Limb (tissue), 2 donors: Measurements from ENCODE around the gene C19orf25.

ENCODE experiments used
- DNase-seq, 2 donors: peaks; one replicate each; pipeline ENCODE4 v3.0.0-alpha.2; 2016; ENCODE audit errors: extremely low spot score in 2 of 2

Gene C19orf25

DNA sequence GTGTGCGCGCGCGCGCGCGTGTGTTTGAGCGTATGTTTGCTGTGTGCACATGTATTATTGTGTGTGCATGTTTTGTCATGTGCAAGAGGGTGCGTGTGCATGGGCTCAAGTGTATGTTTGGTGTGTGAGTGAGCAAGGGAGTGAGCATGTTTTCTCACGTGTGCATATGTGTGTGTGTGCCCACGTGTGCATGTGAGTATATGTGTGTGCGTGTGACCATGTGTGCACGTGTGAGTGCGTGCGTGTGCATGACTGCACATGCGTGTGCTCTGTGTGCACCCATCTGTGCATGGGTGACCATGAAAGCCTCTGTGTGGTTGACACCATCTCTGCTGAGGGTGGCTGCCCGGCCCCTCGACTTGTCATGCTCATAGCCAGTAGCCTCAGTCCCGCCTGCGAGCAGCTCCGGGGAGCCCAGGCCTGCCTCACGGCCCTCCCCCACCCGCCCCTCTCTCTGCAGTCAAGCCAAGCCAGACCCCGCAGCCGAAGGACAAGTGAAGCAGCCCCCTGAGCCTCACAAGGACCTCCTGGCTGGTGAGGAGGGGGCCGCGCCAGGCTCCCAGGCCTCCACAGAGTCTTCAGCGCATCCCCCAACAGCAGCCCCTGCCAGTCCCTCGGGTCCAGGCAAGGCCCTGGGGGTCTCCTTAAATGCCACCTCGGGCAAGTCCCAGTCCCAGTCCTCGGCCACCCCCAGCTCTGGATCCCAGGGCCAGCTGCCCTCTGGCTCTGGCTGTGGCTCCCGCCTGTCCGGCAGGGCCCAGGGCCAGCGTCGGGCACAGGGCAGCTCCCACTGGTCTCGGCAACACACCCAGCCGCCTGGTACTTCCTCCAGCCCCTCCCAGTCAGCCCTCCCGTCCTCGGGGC lies 17.9 kb upstream of the C19orf25 start:
- no peak for DNase-seq

DNA sequence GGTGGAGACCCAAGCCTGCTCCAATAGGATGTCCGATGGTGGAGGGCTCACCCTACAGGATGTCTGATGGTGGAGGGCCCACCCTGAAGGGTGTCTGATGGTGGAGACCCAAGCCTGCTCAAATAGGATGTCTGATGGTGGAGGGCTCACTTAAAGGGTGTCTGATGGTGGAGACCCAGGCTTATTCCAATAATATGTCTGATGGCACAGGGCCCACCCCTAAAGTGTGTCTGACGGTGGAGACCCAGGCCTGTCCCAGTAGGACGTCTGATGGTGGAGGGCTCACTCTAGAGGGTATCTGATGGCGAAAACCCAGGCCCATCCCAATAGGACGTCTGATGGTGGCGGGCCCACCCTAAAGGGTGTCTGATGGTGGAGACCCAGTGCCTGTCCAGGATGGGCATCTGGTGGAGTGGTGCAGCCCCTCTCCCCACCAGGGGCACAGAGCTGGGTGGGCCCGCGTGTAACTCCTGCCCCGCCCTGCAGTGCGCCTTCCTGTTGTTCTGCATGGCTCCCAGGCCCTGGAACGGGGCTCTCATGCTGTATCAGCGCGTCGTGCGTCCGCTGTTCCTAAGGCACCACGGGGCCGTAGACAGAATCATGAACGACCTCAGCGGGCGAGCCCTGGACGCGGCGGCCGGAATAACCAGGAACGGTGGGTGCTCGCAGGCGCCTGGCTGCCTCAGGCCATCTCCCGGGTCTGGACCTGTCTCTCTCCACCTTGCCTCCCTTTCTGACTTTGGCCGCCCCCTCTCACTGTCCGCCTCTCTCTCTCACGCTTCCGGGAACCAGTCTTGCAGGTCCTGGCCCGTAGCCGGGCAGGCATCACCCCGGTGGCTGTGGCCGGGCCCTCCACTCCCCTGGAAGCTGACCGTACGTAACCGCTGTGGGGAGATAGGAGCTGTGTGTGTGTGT lies 17.0 kb upstream of the C19orf25 start:
- no peak for DNase-seq

DNA sequence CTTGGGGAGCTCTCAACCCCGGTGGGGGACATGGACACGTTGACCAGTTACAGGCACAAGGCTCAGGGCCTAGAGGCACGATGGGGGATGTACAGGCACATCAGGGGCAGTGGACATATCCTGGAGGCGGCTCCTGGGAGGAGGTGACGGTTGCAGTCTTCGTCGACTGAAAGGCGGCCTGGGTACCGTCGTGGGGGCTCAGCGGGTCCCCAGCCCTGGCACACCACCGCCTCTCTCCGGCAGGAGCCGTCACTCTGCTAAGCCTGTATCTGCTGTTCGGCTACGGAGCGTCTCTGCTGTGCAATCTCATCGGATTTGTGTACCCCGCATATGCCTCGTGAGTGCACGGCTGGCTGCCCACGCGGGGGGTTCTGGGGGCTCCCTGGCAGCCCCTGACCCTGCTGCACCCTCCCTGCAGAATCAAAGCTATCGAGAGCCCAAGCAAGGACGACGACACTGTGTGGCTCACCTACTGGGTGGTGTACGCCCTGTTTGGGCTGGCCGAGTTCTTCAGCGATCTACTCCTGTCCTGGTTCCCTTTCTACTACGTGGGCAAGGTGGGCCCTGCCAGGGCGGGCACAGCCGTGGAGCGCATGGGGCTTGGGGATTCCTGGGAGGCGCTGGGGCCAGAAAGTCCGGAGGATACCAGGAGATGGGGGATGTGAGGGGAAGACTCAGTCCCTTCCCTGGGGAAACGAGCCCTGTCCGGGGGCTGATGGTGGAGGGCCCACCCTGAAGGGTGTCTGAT lies 16.2 kb upstream of the C19orf25 start:
- DNase-seq, result no peak

DNA sequence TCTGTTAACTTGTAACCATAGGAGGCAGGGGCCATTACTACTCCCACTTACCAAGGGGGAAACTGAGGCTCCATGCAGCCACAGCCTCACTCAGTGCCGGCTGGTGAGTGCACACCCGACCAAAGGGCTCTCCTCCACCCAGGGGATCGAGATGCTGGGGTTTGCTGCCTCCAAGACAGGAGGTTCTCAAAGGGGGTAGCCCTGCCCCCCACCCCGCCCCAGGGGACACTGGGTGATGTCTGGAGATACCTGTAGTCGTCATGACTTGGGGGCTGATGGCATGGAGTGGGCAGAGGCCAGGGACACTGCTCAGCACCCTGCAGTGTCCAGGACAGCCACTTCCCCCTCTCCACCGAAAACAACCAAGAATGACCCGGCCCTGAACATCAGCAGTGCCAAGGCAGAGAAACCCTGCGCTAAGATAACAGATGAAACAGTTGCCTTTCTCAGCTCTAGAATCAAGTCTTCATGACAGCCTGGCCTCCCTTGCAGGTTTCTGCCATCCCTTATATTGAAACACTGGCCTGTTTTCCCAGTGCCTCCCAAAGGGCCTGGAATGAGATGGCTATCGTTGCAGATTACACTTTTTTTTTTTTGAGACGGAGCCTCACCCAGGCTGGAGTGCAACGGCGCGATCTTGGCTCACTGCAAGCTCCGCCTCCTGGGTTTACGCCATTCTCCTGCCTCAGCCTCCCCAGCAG lies 15.2 kb upstream of the C19orf25 start:
- no peak for DNase-seq

DNA sequence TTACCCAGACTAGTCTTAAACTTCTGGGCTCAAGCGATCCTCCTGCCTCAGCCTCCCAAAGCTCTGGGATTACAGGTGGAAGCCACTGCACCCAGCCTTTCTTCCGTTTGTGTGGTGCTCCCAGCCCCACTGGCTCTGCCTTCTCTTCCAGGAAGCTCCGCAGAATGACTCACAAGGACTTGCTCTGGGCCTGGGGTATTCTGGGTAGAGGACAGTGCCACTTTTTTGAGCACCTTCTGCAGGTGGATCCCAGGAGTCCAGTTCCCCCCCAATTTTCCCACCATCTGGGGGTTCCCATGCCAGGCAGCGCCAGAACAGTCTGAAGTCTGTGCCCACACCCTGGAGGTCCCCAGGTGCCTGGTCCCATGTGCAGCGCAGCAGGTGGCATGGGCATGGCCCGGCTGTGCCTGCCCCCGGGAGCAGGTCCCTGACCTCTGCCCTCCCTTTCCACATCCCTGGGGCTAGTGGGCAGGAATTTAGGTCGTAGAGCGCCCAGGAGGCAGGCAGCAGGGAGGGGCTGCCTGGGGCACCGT lies 13.5 kb upstream of the C19orf25 start:
- no peak for DNase-seq

DNA sequence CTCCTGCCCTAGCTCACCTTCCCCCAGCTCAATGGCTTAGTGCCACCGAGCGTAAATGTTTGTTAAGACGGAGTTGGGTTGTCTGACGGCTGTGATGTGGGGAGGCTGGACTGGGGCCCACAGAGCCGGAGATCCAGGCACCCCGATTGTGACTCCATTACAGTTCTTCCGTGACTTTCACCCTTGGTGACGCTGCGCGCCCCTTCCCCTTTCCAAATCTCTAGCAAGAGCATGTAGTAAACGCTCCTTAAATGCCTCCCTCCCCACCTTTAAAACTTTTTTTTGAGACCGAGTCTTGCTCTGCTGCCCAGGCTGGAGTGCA lies 12.8 kb upstream of the C19orf25 start:
- no peak for DNase-seq

DNA sequence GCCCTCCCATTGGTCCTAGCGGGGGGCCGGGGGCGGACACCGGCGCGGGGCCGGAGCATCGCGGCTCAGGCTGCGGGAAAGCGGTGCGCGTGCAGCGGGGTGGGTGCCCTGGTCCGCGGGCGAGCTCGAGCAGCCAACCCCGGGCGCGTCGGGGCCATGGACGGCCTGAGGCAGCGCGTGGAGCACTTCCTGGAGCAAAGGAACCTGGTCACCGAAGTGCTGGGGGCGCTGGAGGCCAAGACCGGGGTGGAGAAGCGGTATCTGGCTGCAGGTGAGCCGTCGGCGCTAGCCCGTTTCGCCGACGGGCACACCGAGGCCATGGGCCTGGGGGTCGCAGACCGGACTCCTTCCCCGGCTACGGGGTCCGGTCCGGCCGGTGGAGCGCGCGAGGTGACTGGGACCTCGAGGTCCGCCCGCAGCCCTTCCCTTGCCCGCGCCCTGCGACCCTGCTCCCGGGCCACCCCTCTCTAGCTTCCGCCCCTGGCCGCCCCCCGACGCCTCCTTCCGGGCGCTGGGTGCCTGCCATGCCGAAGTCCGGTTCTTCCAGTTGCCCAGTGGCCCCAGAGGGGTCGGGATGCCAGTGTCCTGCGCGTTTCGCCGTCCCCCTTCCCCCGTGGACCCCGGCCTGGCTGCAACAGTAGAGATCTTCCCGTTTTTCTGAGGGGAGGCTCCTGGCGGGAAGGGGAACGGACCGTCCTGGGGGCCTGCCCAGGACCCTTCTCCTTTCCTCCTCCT lies 12.3 kb upstream of the C19orf25 start, which contains the start of gene REEP6:
Gene REEP6 (plus strand): TSS at position 68 of the 735 bp plus-strand sequence. CDS start 89 bp downstream, at position 157.
- no peak for DNase-seq

DNA sequence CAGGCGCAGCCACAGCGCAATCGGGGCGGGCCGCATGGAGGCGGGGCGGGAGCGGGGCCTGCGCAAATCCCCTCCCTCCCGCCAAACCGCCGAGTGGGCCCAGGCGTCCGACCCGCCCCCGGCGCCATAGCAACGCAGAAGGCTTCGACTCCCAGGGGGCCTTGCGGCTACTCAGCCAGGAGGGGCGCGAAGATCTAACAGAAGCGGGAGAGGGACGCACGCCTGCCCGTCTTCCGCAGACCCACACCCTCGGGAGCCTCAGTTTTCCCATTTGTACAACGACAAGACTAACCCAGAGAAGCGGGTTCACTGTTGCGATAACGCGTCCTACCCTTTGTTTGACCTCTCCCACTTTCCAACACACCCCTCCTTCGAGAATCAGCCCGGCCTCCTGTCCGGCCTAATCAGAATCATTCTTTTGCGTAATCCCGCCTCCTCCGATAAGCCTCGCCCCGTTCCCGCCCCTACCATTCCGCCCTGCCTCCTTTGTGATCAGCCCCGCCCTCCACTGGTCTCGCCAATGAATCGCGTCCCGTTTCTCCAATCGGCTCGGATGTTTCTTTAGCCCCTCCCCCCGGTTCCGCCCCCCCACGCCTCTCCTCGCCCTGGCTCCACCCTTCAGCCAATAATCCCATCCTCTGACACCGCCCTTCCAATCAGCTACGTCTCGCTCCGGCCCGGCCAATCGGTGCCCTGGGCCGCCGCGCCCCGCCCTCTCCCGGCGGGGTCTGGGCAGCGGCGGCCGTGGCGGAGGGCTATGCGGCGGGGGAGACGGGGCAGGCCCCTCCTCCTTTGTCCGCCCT lies 11.5 kb upstream of the C19orf25 start, which contains the start of gene PCSK4:
Gene PCSK4 (minus strand): TSS at position 40 of the 803 bp plus-strand sequence. CDS start 4 bp downstream, at position 36.
- DNase-seq, result peak; percentile 98 to 100

DNA sequence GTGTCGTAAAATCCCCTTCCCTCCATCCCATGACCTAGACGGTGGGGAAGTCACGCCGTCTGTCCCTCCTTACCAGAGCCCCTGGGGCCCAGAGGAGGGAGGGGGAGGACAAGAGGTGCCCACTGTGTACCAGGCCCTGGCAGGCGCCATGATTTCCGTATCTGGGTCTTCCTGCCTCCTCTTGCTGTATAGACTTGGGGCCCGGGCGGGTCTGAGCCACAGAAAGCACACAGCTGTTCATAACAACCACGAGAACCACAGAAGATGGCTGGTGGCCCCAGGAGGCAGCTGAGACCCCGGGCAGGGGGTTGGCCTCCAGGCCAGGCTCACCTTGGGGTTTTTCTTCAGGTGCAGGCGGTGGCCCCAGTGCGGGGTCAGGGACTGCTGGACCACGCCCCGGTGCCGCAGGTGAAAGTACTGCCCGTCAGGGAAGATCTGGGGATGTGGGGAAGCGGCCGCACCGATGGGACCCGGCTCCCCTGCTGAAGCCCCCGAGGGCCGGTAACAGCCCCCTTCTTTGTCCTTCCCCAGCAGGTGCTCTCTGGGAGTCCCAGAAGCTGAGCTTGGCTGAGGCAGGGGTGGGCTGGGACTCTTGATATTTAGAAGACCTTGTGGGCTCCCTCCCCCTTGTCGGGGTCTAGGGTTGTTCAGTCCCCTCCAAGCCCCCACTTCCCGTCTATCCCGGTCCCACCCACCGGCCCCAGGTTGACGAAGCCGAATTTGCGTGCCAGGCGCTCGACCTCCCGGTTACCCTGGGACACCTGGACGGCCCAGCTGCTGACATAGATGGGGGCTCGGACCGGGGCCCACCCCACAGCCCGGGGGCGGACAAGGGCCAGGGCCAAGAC lies 10.7 kb upstream of the C19orf25 start:
- DNase-seq, result peak in 1 of 2 donors; percentile 53

DNA sequence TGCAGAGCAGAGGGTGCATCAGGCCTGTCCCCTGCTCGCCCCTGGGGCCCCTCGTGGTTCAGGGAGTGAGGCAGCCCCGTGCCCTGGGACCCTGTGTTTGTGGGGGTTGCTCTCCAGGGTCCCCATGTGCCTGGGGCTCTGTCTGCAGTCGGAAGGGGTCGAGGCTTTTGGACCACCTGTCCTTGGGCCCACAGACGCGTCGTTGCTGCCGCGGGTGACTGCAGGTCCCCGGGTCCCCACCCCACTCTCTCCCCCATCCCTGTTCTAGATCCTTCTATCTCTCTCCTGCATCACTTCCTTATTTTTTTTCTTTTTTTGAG lies 9.2 kb upstream of the C19orf25 start:
- DNase-seq, result no peak

DNA sequence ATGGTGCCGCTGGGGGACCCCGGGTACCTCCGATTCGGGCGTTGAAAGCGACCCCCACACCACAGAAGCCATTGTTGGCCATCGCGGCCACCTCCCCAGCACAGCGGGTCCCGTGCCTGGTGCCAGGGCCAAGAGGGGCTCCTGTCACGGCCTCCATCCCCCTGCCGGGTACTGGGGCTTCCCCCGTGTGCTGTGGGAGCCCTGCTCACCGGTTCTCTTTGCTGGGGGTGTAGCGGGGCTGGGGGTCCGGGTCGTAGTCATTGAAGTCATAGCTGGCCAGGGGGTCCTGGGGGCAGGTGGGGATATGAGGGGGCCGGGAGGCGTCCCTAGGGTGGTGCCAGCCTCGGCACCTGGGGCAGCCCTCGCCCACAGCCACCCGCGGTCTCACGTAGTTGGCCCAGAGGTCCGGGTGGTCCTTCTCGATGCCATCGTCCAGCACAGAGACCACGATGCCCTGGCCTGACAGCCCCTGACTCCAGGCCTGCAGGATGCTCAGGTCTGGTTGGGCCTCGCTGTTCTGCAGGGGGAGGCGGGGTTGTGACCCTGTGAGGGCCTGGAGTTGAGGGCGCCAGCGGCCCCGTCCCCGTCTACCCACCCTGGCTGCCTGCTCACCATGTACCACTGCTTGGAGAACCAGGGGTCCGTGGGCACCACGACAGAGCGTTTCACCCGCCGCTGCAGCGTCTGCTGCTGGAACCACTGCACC lies 8.7 kb upstream of the C19orf25 start:
- no peak for DNase-seq

DNA sequence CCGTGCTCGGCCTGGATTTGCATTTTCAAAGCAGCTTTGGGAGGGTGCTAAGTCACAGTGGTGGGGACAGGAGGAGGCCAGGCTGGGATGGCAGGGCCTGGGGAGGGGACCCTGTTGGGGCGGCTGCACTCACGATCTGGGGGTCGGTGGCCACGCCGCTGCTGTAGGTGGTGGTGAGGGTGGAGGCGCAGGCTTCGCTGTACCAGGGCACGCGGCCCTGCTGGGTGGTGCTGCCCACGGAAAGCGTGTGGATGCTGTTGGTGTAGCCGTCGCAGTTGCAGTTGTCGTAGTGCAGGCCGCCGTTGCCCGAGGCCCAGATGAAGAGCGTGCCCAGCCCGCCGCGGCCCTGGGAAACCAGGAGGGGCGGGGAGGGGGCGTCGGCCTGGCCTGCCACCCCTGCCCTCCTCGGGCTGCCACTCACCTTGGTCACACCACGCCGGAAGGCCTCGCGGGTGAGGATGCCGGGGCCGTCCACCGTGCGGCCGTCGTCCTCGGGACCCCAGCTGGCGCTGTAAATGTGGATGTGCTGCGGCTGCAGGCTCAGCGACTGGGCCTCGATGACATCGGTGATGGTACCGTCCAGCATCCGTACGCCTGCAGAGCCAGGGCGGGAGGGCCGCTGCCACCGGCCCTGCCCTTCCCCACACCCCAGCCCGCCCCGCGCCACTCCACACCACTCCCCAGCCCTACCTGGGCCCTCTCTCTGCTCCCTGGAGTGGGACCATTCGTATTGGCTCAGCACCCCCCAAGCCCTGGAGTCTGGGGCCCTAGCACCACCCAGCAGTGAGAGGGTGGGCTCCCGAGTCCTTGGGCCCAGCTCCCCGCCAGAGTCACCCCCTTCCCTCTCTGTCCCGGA lies 7.9 kb upstream of the C19orf25 start:
- DNase-seq, result no peak

DNA sequence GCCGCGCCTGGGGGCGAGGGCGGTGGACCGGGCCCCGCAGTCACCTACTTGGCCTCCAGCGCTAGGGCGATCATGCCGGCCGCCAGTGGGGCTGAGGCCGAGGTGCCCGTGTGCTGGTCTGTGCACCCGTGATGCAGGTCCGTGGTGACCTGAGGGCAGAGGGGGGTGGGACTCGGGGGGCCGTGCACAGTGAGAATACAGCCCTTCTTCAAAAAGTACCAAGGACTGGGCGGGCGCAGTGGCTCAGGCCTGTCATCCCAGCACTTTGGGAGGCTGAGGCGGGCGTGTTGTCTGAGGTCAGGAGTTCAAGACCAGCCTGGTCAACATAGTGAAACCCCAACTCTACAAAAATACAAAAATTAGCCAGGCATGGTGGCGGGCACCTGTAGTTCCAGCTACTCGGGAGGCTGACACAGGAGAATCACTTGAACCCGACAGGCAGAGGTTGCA lies 5.0 kb upstream of the C19orf25 start:
- DNase-seq, result no peak

DNA sequence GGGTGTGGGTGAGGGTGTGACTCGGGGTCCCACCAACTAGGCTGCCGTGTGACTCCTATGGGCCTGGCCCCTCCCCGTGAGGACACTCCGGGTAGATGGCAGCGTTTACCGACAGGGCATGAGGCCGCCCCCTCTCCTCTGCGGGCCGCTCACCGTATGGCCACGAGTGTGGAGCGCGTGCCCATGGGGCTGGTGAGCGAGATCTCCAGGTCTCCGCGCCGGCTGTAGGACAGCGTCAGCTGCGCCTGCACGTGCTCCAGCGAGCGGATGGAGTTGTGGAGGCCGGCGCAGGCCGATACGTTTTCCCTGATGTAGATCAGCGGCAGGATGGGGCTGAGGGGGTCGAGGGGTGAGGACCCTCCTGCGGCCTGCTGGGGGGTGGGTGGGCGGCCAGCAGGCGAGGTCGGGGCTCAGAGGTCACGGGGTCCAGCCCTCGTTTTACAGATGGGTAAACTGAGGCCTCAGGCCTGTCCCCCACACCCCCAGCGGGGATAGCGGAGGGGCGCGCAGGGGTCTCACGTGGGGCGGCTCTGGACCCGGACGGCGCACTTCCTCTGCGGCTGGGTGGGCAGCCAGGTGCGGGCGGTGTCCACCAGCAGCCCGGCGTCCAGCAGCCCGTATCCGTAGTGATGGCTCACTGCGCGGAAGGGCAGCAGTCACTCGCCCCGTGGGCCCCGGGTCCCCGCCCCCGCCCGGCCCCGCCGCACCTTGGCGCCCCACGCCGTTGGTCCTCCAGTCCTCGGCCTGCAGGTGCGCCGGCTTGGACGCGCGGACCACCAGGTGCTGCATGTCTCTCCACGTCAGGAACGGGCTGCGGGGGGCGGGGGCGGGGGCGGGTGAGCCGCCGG lies 4.3 kb upstream of the C19orf25 start:
- DNase-seq, result no peak

DNA sequence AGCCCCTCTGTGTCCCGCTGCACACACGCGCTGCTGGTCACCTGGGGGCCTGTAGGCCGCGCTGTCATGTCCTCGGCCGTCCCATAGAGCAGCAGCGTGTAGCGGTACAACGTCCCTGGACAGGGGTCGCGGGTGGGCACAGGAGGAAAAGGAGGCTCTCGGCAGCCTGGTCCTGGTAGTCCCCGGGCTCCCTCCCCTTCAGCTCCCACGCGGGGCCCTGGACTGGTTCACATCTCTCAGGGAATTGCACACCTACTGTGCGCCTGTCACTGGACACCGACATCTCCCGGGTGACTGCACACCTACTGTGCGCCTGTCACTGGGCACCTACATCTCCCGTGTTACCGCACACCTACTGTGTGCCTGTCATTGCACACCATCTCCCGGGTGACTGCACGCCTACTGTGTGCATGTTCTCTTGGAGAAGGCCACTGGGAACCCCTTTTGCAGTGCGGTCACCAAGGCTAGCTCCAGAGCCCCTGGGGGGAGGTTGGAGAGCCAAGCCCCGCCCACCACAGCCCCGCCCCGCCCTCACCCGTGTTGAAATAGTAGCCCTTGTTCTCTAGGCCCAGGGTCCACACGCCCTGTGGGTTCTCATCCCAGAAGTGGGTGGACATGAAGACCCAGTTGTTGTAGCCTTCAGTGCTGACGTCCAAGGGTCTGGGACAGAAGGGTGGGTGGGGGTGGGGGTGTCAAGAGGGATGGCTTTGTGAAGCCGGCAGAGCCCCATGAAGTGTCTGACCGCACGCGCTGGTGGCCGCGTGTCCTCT lies 3.5 kb upstream of the C19orf25 start:
- DNase-seq, result no peak
